Measurements from ENCODE around the gene ITPKC.

The ITPKC gene

GRCh38 chr19:40742886-40743285 is 26.0 kb downstream of the ITPKC start:
- TF ChIP-seq TCF12 (IDR thresholded peaks at IDR 0.05; ENCODE audit: low read depth) = no peak
- no peak for TF ChIP-seq RAD21 (IDR thresholded peaks at IDR 0.05; ENCODE audit: low read depth)
- TF ChIP-seq TAF1 (IDR thresholded peaks at IDR 0.05; ENCODE audit: low read depth) = no peak
- TF ChIP-seq TEAD4 (IDR thresholded peaks at IDR 0.05) = no peak
- no peak for TF ChIP-seq CREB1 (IDR thresholded peaks at IDR 0.05; ENCODE audit: low read depth)
- no peak for TF ChIP-seq EGR1 (IDR thresholded peaks at IDR 0.05)
- TF ChIP-seq CEBPB (IDR thresholded peaks at IDR 0.05) = no peak
- no peak for TF ChIP-seq FOXM1 (IDR thresholded peaks at IDR 0.05; ENCODE audit: borderline replicate concordance, low read depth)
- TF ChIP-seq REST (IDR thresholded peaks at IDR 0.05; ENCODE audit: low read depth) = no peak
- no peak for TF ChIP-seq USF1 (IDR thresholded peaks at IDR 0.05)
- no peak for TF ChIP-seq EP300 (IDR thresholded peaks at IDR 0.05; ENCODE audit: borderline replicate concordance)
- no peak for TF ChIP-seq YY1 (IDR thresholded peaks at IDR 0.05; ENCODE audit: low read depth)
- no peak for TF ChIP-seq ZBTB7A (IDR thresholded peaks at IDR 0.05; ENCODE audit: low read depth)
- TF ChIP-seq NFIC (IDR thresholded peaks at IDR 0.05) = no peak
- no peak for TF ChIP-seq MAX (IDR thresholded peaks at IDR 0.05)

DNA sequence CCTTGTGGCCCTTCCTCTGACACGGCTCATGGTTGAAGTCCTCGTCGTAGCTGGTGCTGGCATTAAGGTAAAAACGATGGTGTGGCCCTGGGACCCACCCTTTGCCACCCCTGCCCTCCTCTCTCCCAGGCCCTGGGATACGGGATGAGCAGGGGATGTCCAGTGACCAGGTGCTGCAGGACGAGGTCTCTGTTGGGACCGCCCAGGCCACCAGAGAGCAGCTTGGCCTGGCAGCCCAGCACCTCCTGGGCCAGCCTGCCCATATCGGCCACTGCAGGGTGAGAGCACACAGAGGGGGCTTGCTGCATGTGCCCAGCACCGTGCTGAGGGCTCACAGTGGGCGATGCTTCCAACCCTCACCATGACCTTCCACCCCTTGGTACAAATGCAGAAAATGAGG is 27.0 kb downstream of the ITPKC start:
- TF ChIP-seq RAD21 (IDR thresholded peaks at IDR 0.05; ENCODE audit: low read depth) (no peak), CREB1 (IDR thresholded peaks at IDR 0.05; ENCODE audit: low read depth) (no peak), TEAD4 (IDR thresholded peaks at IDR 0.05) (no peak), YY1 (IDR thresholded peaks at IDR 0.05; ENCODE audit: low read depth) (no peak), NFIC (IDR thresholded peaks at IDR 0.05) (no peak)

- TF ChIP-seq YY1 (IDR thresholded peaks at IDR 0.05; ENCODE audit: low read depth) (no peak), ZBTB7A (IDR thresholded peaks at IDR 0.05; ENCODE audit: low read depth) (no peak), FOXM1 (IDR thresholded peaks at IDR 0.05; ENCODE audit: borderline replicate concordance, low read depth) (no peak), RAD21 (IDR thresholded peaks at IDR 0.05; ENCODE audit: low read depth) (no peak), EGR1 (IDR thresholded peaks at IDR 0.05) (no peak), MAX (IDR thresholded peaks at IDR 0.05) (no peak), TCF12 (IDR thresholded peaks at IDR 0.05; ENCODE audit: low read depth) (no peak), TEAD4 (IDR thresholded peaks at IDR 0.05) (no peak), USF1 (IDR thresholded peaks at IDR 0.05) (no peak), NFIC (IDR thresholded peaks at IDR 0.05) (no peak), EP300 (IDR thresholded peaks at IDR 0.05; ENCODE audit: borderline replicate concordance) (no peak), CREB1 (IDR thresholded peaks at IDR 0.05; ENCODE audit: low read depth) (no peak), TAF1 (IDR thresholded peaks at IDR 0.05; ENCODE audit: low read depth) (no peak), REST (IDR thresholded peaks at IDR 0.05; ENCODE audit: low read depth) (no peak), CEBPB (IDR thresholded peaks at IDR 0.05) (no peak)
These were observed 27.9 kb downstream of the ITPKC start for GRCh38 chr19:40744554-40745401.

GRCh38 chr19:40745402-40745780 is 28.5 kb downstream of the ITPKC start:
- TF ChIP-seq YY1 (IDR thresholded peaks at IDR 0.05; ENCODE audit: low read depth) (no peak), FOXM1 (IDR thresholded peaks at IDR 0.05; ENCODE audit: borderline replicate concordance, low read depth) (no peak), EP300 (IDR thresholded peaks at IDR 0.05; ENCODE audit: borderline replicate concordance) (no peak), REST (IDR thresholded peaks at IDR 0.05; ENCODE audit: low read depth) (no peak), USF1 (IDR thresholded peaks at IDR 0.05) (no peak), TEAD4 (IDR thresholded peaks at IDR 0.05) (peak; percentile 23; the same call in 1 of the 2 replicates), NFIC (IDR thresholded peaks at IDR 0.05) (no peak), TCF12 (IDR thresholded peaks at IDR 0.05; ENCODE audit: low read depth) (no peak), CREB1 (IDR thresholded peaks at IDR 0.05; ENCODE audit: low read depth) (no peak), RAD21 (IDR thresholded peaks at IDR 0.05; ENCODE audit: low read depth) (no peak), TAF1 (IDR thresholded peaks at IDR 0.05; ENCODE audit: low read depth) (no peak), CEBPB (IDR thresholded peaks at IDR 0.05) (peak; percentile 82)
